T-helper 1 cell treated with Interleukin-12 subunit alpha and Interleukin-12 subunit beta and Interleukin-4 antibody, amounts not matched to agents 30 μg/mL and 1 μg/mL, for 36 hours (primary cell): ENCODE measurements around the gene PNPLA3.
A peak's percentile ranks its signal among the peaks of the same experiment; 100 is the strongest.

Source experiments
- H3K27ac Mint-ChIP-seq: one replicate; pipeline ENCODE4 v1.8.0; 2021; ENCODE audit warnings: mild to moderate bottlenecking, mixed read lengths
- H3K27me3 Mint-ChIP-seq: one replicate; pipeline ENCODE4 v1.8.0; 2021; ENCODE audit warnings: low read depth, mixed read lengths
- H3K36me3 Mint-ChIP-seq: one replicate; pipeline ENCODE4 v1.8.0; 2021; ENCODE audit warnings: low read depth, mixed read lengths
- H3K4me1 Mint-ChIP-seq: one replicate; pipeline ENCODE4 v1.8.0; 2021; ENCODE audit warnings: low read depth, mixed read lengths
- H3K4me3 Mint-ChIP-seq: one replicate; pipeline ENCODE4 v1.8.0; 2021; ENCODE audit warnings: mild to moderate bottlenecking, moderate library complexity, mixed read lengths
- H3K9me3 Mint-ChIP-seq: one replicate; pipeline ENCODE4 v1.8.0; 2021; ENCODE audit warnings: mixed read lengths

PNPLA3 gene

GRCh38 chr22:43994416-43994815 is 70.8 kb downstream of the PNPLA3 start:
- Mint-ChIP-seq H3K4me1 (peaks cover 22% of the 10 kb centered on the region), H3K4me3 (peak overlapping the region; percentile 92), H3K27ac (no peak overlapping the region), H3K36me3 (peaks cover 48% of the 10 kb centered on the region), H3K9me3 (no peaks in the 10 kb centered on the region), H3K27me3 (no peaks in the 10 kb centered on the region)

- Mint-ChIP-seq H3K9me3 (no peaks in the 10 kb centered on the region), H3K4me3 (peak overlapping the region; percentile 92), H3K27ac (peak overlapping the region; percentile 68), H3K36me3 (peaks cover 46% of the 10 kb centered on the region), H3K27me3 (no peaks in the 10 kb centered on the region), H3K4me1 (peaks cover 22% of the 10 kb centered on the region)
Measured at GRCh38 chr22:43995057-43995685, 71.6 kb downstream of the PNPLA3 start.

- no peaks in the 10 kb centered on the region for H3K27me3 Mint-ChIP-seq
- H3K4me3 Mint-ChIP-seq: peak overlapping the region; percentile 92
- peaks cover 22% of the 10 kb centered on the region for H3K4me1 Mint-ChIP-seq
- H3K36me3 Mint-ChIP-seq: peaks cover 46% of the 10 kb centered on the region
- no peaks in the 10 kb centered on the region for H3K9me3 Mint-ChIP-seq
- peak overlapping the region; percentile 93 for H3K27ac Mint-ChIP-seq
Measured at GRCh38 chr22:43995798-43996169, 72.2 kb downstream of the PNPLA3 start.

DNA sequence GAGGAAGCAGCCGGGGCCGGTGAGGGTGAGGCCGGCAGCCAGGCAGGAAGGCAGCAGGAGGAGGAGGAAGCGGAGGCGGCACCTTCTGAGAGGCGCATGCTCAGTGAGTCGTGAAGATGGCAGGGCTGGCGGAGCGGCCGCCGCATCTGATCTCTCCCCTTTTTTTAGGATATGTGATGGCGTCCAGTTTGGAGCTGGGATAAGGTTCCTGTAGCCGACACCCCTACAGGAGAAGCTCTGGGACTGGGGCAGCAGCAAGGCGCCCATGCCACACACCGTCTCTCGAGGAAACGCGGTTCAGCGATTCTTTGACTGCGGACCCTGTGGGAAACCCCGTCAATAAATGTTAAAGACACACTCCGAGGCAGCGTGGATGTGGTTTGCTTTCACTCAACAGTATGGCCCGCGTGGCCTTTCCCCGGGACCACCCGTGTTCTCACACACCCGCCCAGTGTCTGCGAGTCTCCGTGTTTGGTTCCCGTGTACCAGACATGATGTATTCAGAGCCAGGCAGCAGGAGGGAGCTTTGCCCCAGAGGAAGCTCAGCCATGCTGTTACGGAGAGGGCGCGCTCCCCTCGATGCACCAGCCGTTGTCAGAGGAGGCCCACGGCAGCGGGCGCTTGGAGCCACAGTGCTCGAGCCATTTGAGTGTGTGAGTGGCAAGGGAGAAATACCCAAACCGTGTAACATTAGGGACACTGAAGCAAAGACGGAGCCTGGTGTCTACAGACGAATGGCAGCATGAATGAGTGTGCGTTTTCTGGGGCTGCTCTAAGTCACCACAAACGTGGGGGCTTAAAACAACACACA is 72.8 kb downstream of the PNPLA3 start:
- Mint-ChIP-seq H3K4me3 (peak overlapping the region; percentile 92), H3K27ac (peak overlapping the region; percentile 93), H3K9me3 (no peaks in the 10 kb centered on the region), H3K4me1 (peaks cover 22% of the 10 kb centered on the region), H3K27me3 (no peaks in the 10 kb centered on the region), H3K36me3 (peaks cover 46% of the 10 kb centered on the region)

GRCh38 chr22:43996981-43997265 is 73.3 kb downstream of the PNPLA3 start:
- no peak overlapping the region for H3K4me3 Mint-ChIP-seq
- peaks cover 42% of the 10 kb centered on the region for H3K36me3 Mint-ChIP-seq
- no peak overlapping the region for H3K27ac Mint-ChIP-seq
- no peaks in the 10 kb centered on the region for H3K27me3 Mint-ChIP-seq
- H3K9me3 Mint-ChIP-seq: no peaks in the 10 kb centered on the region
- peaks cover 22% of the 10 kb centered on the region for H3K4me1 Mint-ChIP-seq
